RWPE2 (cell line): ENCODE data around the gene ICAM2.

ENCODE experiments used
- ATAC-seq: fragments of 200-7000 bp; cut with Tn5 transposase; 3 replicates; pipeline ENCODE4 v1.9.1; 2021; ENCODE audit warnings: low read depth
- DNase-seq: peaks from one replicate; pipeline ENCODE4 v3.0.0-alpha.2; 2020; ENCODE audit warnings: low spot score
- H3K27ac ChIP-seq: fragments of 450-650 bp; 2 replicates; pipeline ENCODE4 v1.5.1; 2017; ENCODE audit warnings: mild to moderate bottlenecking; ENCODE audit not compliant: poor library complexity, severe bottlenecking
- H3K27me3 ChIP-seq: fragments of 250-450 bp; sonication (Bioruptor Pico); 2 replicates; pipeline ENCODE4 v1.5.1; 2021; ENCODE audit warnings: mild to moderate bottlenecking, moderate library complexity; ENCODE audit not compliant: insufficient read depth, poor library complexity, severe bottlenecking
- H3K36me3 ChIP-seq: fragments of 250-450 bp; sonication (Bioruptor Pico); 2 replicates; pipeline ENCODE4 v1.5.1; 2020; ENCODE audit warnings: low read depth, mild to moderate bottlenecking, moderate library complexity
- H3K4me1 ChIP-seq: fragments of 250-450 bp; sonication (Bioruptor Pico); 2 replicates; pipeline ENCODE4 v1.5.1; 2021; ENCODE audit warnings: mild to moderate bottlenecking, moderate library complexity; ENCODE audit not compliant: insufficient read depth, poor library complexity, severe bottlenecking
- H3K4me3 ChIP-seq: fragments of 250-450 bp; sonication (Bioruptor Pico); 2 replicates; pipeline ENCODE4 v1.5.1; 2021; ENCODE audit warnings: mild to moderate bottlenecking, moderate library complexity; ENCODE audit not compliant: severe bottlenecking
- H3K9me3 ChIP-seq: fragments of 250-450 bp; sonication (Bioruptor Pico); 2 replicates; pipeline ENCODE4 v1.5.1; 2021; ENCODE audit warnings: mild to moderate bottlenecking, moderate library complexity; ENCODE audit not compliant: severe bottlenecking
- CTCF ChIP-seq: fragments of 450-650 bp; IDR thresholded peaks from one replicate; pipeline ENCODE4 v1.5.1; 2017; ENCODE audit warnings: mild to moderate bottlenecking, moderate library complexity; ENCODE audit not compliant: poor library complexity, severe bottlenecking

ICAM2 gene

GRCh38 chr17:63975541-63976092, 44.8 kb downstream of the ICAM2 start:
- H3K27ac ChIP-seq, result no peak overlapping the region
- H3K36me3 ChIP-seq, result no peaks in the 10 kb centered on the region
- ATAC-seq, result no peak
- H3K4me1 ChIP-seq, result peaks cover 19% of the 10 kb centered on the region
- H3K27me3 ChIP-seq, result no peaks in the 10 kb centered on the region
- no peak for TF ChIP-seq CTCF
- DNase-seq, result no peak
- no peaks in the 10 kb centered on the region for H3K9me3 ChIP-seq
- H3K4me3 ChIP-seq, result no peak overlapping the region

- Histone ChIP-seq H3K4me3 (no peak overlapping the region), H3K4me1 (peaks cover 19% of the 10 kb centered on the region), H3K36me3 (no peaks in the 10 kb centered on the region), H3K9me3 (no peaks in the 10 kb centered on the region), H3K27me3 (no peaks in the 10 kb centered on the region), H3K27ac (peak overlapping the region; percentile 61)
- DNase-seq (no peak), ATAC-seq (peak; percentile 88)
- TF ChIP-seq CTCF, result no peak
Observed at GRCh38 chr17:63974594-63975192, 45.7 kb downstream of the ICAM2 start.

GRCh38 chr17:63973930-63974593, 46.4 kb downstream of the ICAM2 start:
- DNase-seq, result no peak
- Histone ChIP-seq H3K36me3 (no peaks in the 10 kb centered on the region), H3K4me1 (peaks cover 19% of the 10 kb centered on the region), H3K27me3 (no peaks in the 10 kb centered on the region), H3K27ac (peak overlapping the region; percentile 61), H3K9me3 (no peaks in the 10 kb centered on the region), H3K4me3 (no peak overlapping the region)
- peak; percentile 82 for ATAC-seq
- TF ChIP-seq CTCF, result no peak

GRCh38 chr17:63973247-63973646, 47.2 kb downstream of the ICAM2 start:
- no peak overlapping the region for H3K4me3 ChIP-seq
- no peaks in the 10 kb centered on the region for H3K36me3 ChIP-seq
- H3K4me1 ChIP-seq, result peaks cover 19% of the 10 kb centered on the region
- no peak for DNase-seq
- H3K27ac ChIP-seq, result no peak overlapping the region
- ATAC-seq, result no peak
- TF ChIP-seq CTCF, result no peak
- no peaks in the 10 kb centered on the region for H3K9me3 ChIP-seq
- no peaks in the 10 kb centered on the region for H3K27me3 ChIP-seq

- TF ChIP-seq CTCF, result no peak
- no peak for ATAC-seq
- Histone ChIP-seq H3K9me3 (no peaks in the 10 kb centered on the region), H3K27ac (peak within 1 kb of the TSS; percentile 61), H3K4me1 (peaks cover 19% of the 10 kb centered on the region), H3K27me3 (no peaks in the 10 kb centered on the region), H3K4me3 (no peak within 1 kb of the TSS), H3K36me3 (no peaks in the 10 kb centered on the region)
- no peak for DNase-seq
Observed at GRCh38 chr17:63972796-63973195, 47.6 kb downstream of the ICAM2 start, which contains the start of gene SCN4A. TSS of gene SCN4A (minus strand) at chr17:63972918. CDS start at chr17:63972841, 77 bp downstream.
